A549 (cell line): ENCODE results near the gene ATP1B1. TPM values are rescaled to one million over a fixed set of nuclear protein-coding genes. Genes with fewer than 3 reads are reported as not detected.

ENCODE experiments used
- BCL3 ChIP-seq: fragments of >200 bp; sonication (Bioruptor Twin); formaldehyde crosslinking; IDR thresholded peaks from 3 replicates; pipeline ENCODE4 v1.6.1; 2016
- CBX8 ChIP-seq: fragments of 200-600 bp; sonication (generic); IDR thresholded peaks from 2 replicates; pipeline ENCODE4 v1.6.1; 2016
- CEBPB ChIP-seq, 2 experiments: fragments of >200 bp in 1 of 2; sonication (Bioruptor Twin) in 1 of 2; formaldehyde crosslinking in 1 of 2; IDR thresholded peaks; 2 replicates each; pipeline ENCODE4 v1.6.1; 2012 to 2016
- CHD2 ChIP-seq: fragments of 150-350 bp; IDR thresholded peaks from 2 replicates; pipeline ENCODE4 v1.6.1; 2014; ENCODE audit warnings: low read length; ENCODE audit not compliant: partially characterized antibody
- CTCF ChIP-seq: fragments of >200 bp; sonication (Bioruptor Twin); formaldehyde crosslinking; IDR thresholded peaks from 3 replicates; pipeline ENCODE4 v1.5.1; 2016
- EHF ChIP-seq: fragments of 250-450 bp; sonication (Bioruptor Pico); IDR thresholded peaks from 2 replicates; pipeline ENCODE4 v1.5.0; 2020; ENCODE audit warnings: mild to moderate bottlenecking
- EHMT2 ChIP-seq: fragments of 200-600 bp; sonication (generic); IDR thresholded peaks from 2 replicates; pipeline ENCODE4 v1.6.1; 2016; ENCODE audit warnings: antibody characterized with exemption, low read depth, mild to moderate bottlenecking, moderate library complexity
- EP300 ChIP-seq, 2 experiments: fragments of >200 bp; sonication (Bioruptor Twin); formaldehyde crosslinking; IDR thresholded peaks; 2 replicates in 1 of 2; 3 replicates in 1 of 2; pipeline ENCODE4 v1.6.1; 2016 to 2017
- ESRRA ChIP-seq: fragments of 150-350 bp; IDR thresholded peaks from 2 replicates; pipeline ENCODE4 v1.6.1; 2014; ENCODE audit warnings: mild to moderate bottlenecking, low read length, borderline replicate concordance
- FOSB ChIP-seq: fragments of 250-450 bp; sonication (Bioruptor Pico); IDR thresholded peaks from 2 replicates; pipeline ENCODE4 v1.5.0; 2020; ENCODE audit warnings: mild to moderate bottlenecking, moderate library complexity
- FOSL2 ChIP-seq, 2 experiments: fragments of 450-650 bp in 1 of 2; fragments of >200 bp in 1 of 2; sonication (Bioruptor Twin) in 1 of 2; formaldehyde crosslinking; IDR thresholded peaks; 2 replicates each; pipeline versions ENCODE4 v1.5.0 to v1.6.1; 2016 to 2020; ENCODE audit warnings: mild to moderate bottlenecking in 1 of 2, moderate library complexity in 1 of 2
- GATA3 ChIP-seq: IDR thresholded peaks from 2 replicates; pipeline ENCODE4 v1.6.1; 2012; ENCODE audit warnings: borderline replicate concordance
- HES2 ChIP-seq: fragments of >200 bp; sonication (Bioruptor Twin); formaldehyde crosslinking; IDR thresholded peaks from 2 replicates; pipeline ENCODE4 v1.6.1; 2016
- HEYL ChIP-seq: fragments of 250-450 bp; sonication (Bioruptor Pico); IDR thresholded peaks from 2 replicates; pipeline ENCODE4 v1.8.0; 2021; ENCODE audit warnings: mild to moderate bottlenecking, moderate library complexity
- HOXA7 ChIP-seq: fragments of 250-450 bp; sonication (Bioruptor Pico); IDR thresholded peaks from 2 replicates; pipeline ENCODE4 v1.5.0; 2020; ENCODE audit warnings: mild to moderate bottlenecking, moderate library complexity
- HOXB13 ChIP-seq: fragments of 250-450 bp; sonication (Bioruptor Pico); IDR thresholded peaks from 2 replicates; pipeline ENCODE4 v1.5.0; 2020; ENCODE audit warnings: low read depth, mild to moderate bottlenecking, moderate library complexity
- HOXB5 ChIP-seq: fragments of 250-450 bp; sonication (Bioruptor Pico); IDR thresholded peaks from 2 replicates; pipeline ENCODE4 v1.5.0; 2020; ENCODE audit warnings: mild to moderate bottlenecking, moderate library complexity
- JUN ChIP-seq, 2 experiments: fragments of >200 bp; sonication (Bioruptor Twin); formaldehyde crosslinking; IDR thresholded peaks; 2 replicates in 1 of 2; 3 replicates in 1 of 2; pipeline ENCODE4 v1.6.1; 2016 to 2017
- KDM1A ChIP-seq: fragments of 200-600 bp; sonication (generic); IDR thresholded peaks from 2 replicates; pipeline ENCODE4 v1.6.1; 2016; ENCODE audit warnings: low read depth, mild to moderate bottlenecking
- MAZ ChIP-seq: fragments of 150-350 bp; IDR thresholded peaks from 2 replicates; pipeline ENCODE4 v1.6.1; 2014; ENCODE audit warnings: antibody characterized with exemption, low read depth, low read length, borderline replicate concordance
- NFE2L2 ChIP-seq: fragments of 150-350 bp; conservative IDR thresholded peaks from 2 replicates; pipeline ENCODE4 v1.6.1; 2014; ENCODE audit warnings: low read length
- NPAS2 ChIP-seq: fragments of 250-450 bp; sonication (Bioruptor Pico); IDR thresholded peaks from 2 replicates; pipeline ENCODE4 v1.8.0; 2022; ENCODE audit warnings: mild to moderate bottlenecking, moderate library complexity, borderline replicate concordance
- PBX3 ChIP-seq: IDR thresholded peaks from 2 replicates; pipeline ENCODE4 v1.6.1; 2012
- PHF8 ChIP-seq: fragments of 200-600 bp; sonication (generic); IDR thresholded peaks from 2 replicates; pipeline ENCODE4 v1.6.1; 2016; ENCODE audit warnings: low read depth, mild to moderate bottlenecking, antibody characterized with exemption, moderate library complexity, borderline replicate concordance
- POLR2AphosphoS2 ChIP-seq: conservative IDR thresholded peaks from 2 replicates; pipeline ENCODE4 v1.6.1; 2012; ENCODE audit warnings: low read length, improper control_type of control experiment, inconsistent platforms
- RCOR1 ChIP-seq: fragments of 150-350 bp; IDR thresholded peaks from 2 replicates; pipeline ENCODE4 v1.6.1; 2014; ENCODE audit warnings: antibody characterized with exemption, low read length, low read depth
- REST ChIP-seq: fragments of 200-600 bp; sonication (generic); IDR thresholded peaks from 2 replicates; pipeline ENCODE4 v1.6.1; 2016; ENCODE audit warnings: antibody characterized with exemption, mild to moderate bottlenecking, moderate library complexity
- RFX5 ChIP-seq: fragments of 450-650 bp; IDR thresholded peaks from 2 replicates; pipeline ENCODE4 v1.7.1; 2014; ENCODE audit warnings: antibody characterized with exemption, mild to moderate bottlenecking, moderate library complexity
- RNF2 ChIP-seq: fragments of 200-600 bp; sonication (generic); IDR thresholded peaks from 2 replicates; pipeline ENCODE4 v1.6.1; 2016; ENCODE audit warnings: low read depth, mild to moderate bottlenecking, antibody characterized with exemption, moderate library complexity, borderline replicate concordance
- SMC3 ChIP-seq: fragments of >200 bp; sonication (Bioruptor Twin); formaldehyde crosslinking; IDR thresholded peaks from 3 replicates; pipeline ENCODE4 v1.6.1; 2018; ENCODE audit warnings: inconsistent platforms
- USF2 ChIP-seq: fragments of 450-650 bp; IDR thresholded peaks from 2 replicates; pipeline ENCODE4 v1.6.1; 2014; ENCODE audit warnings: antibody characterized with exemption
- ZC3H11A ChIP-seq: fragments of 450-650 bp; IDR thresholded peaks from 2 replicates; pipeline ENCODE4 v1.6.1; 2014; ENCODE audit warnings: antibody characterized with exemption, mild to moderate bottlenecking
- ZFP36 ChIP-seq: fragments of 450-650 bp; IDR thresholded peaks from 2 replicates; pipeline ENCODE4 v1.6.1; 2014; ENCODE audit warnings: borderline replicate concordance; ENCODE audit not compliant: partially characterized antibody
- ZNF302 ChIP-seq: fragments of 250-450 bp; sonication (Bioruptor Pico); IDR thresholded peaks from 2 replicates; pipeline ENCODE4 v1.9.0; 2021; ENCODE audit warnings: inconsistent platforms, mild to moderate bottlenecking, moderate library complexity
- polyA plus RNA-seq, 4 experiments: library from polyadenylated mRNA; depleted of rRNA in 3 of 4; stranded (reverse); fragments of >200 nt; fragmentation: RNase III in 1 of 4; extraction: RNeasy Plus Mini Kit Qiagen cat#74134 plus additional on column Dnase treatment in 1 of 4; gene quantifications; 2 replicates in 3 of 4; 3 replicates in 1 of 4; pipeline ENCODE4 v1.2.3, GENCODE V29; 2011 to 2017

The ATP1B1 gene
- polyA plus RNA-seq, 2 of the 4 experiments (the other 2 are of a cell fraction): 303 to 377 TPM

- TF ChIP-seq HES2 (0 out of 2 replicates have a peak, but pooled peaks have one; percentile 14), RNF2 (no peak), ZC3H11A (no peak), KDM1A (no peak), CHD2 (peak; percentile 5), JUN (IDR thresholded peaks at IDR 0.05) (peak; percentile 55 to 78), EHF (CRISPR knock-in tag) (no peak), RCOR1 (no peak), NPAS2 (CRISPR knock-in tag) (no peak), MAZ (no peak), CBX8 (no peak), ESRRA (no peak), HOXB13 (CRISPR knock-in tag) (no peak), GATA3 (peak; percentile 81), HOXA7 (CRISPR knock-in tag) (0 out of 2 replicates have a peak, but pooled peaks have one; percentile 37), BCL3 (peak; percentile 78; the same call in 2 of the 3 replicates), ZFP36 (no peak), EHMT2 (no peak), FOSB (CRISPR knock-in tag) (no peak), FOSL2 (IDR thresholded peaks at IDR 0.05) (no peak), FOSL2 (CRISPR knock-in tag; IDR thresholded peaks at IDR 0.05) (peak; percentile 32; the same call in 1 of the 2 replicates), PHF8 (no peak), PBX3 (no peak), REST (no peak), CEBPB (IDR thresholded peaks at IDR 0.05) (peak; percentile 88 to 92), POLR2AphosphoS2 (no peak), RFX5 (peak; percentile 71; the same call in 1 of the 2 replicates), USF2 (no peak), ZNF302 (CRISPR knock-in tag) (no peak), CTCF (no peak), HEYL (CRISPR knock-in tag) (no peak), HOXB5 (CRISPR knock-in tag) (no peak), NFE2L2 (no peak), SMC3 (peak; percentile 54), EP300 (IDR thresholded peaks at IDR 0.05) (peak; percentile 66 to 67; a peak in 2 of 5 replicates)
Measured at GRCh38 chr1:169109561-169110134, 3.2 kb downstream of the ATP1B1 start (continued).
